ENCODE measurements around the gene TSACC. TPM values are rescaled to one million over a fixed set of nuclear protein-coding genes. Genes with fewer than 3 reads are reported as not detected.

Gene TSACC
- total and polyA plus RNA-seq, 9 of the 15 experiments (the other 6 are each of a cell fraction or from before 2014, with no cell fraction given): 0.45 to 7.4 (median 2.6) TPM

GRCh38 chr1:156338180-156338976, at the start of gene TSACC, which contains the start of gene CCT3 (continued):
- no peak for TF ChIP-seq ERF (CRISPR knock-in tag; IDR thresholded peaks at IDR 0.05)
- TF ChIP-seq MEIS2 (IDR thresholded peaks at IDR 0.05; ENCODE audit: partially characterized antibody): peak; percentile 94
- TF ChIP-seq NFXL1 (CRISPR knock-in tag; IDR thresholded peaks at IDR 0.05): no peak
- TF ChIP-seq RNF219 (CRISPR knock-in tag; IDR thresholded peaks at IDR 0.05): no peak
- no peak for TF ChIP-seq MECOM (CRISPR knock-in tag; IDR thresholded peaks at IDR 0.05)
- peak; percentile 41; the same call in 1 of the 2 replicates for TF ChIP-seq SIN3B (IDR thresholded peaks at IDR 0.05; ENCODE audit: low read depth)
- no peak for TF ChIP-seq NCOA6 (IDR thresholded peaks at IDR 0.05)
- no peak for TF ChIP-seq ZMIZ1 (IDR thresholded peaks at IDR 0.05; ENCODE audit: low read depth in 2 of 2, low read length in 2 of 2)
- TF ChIP-seq PTBP1 (IDR thresholded peaks at IDR 0.05; ENCODE audit: low read depth, low read length): no peak
- TF ChIP-seq ZNF561 (CRISPR knock-in tag; conservative IDR thresholded peaks at IDR 0.05): no peak
- no peak for TF ChIP-seq ID3 (CRISPR knock-in tag; IDR thresholded peaks at IDR 0.05)
- 0 out of 2 replicates have a peak, but pooled peaks have one; percentile 23 for TF ChIP-seq ID3 (tag; IDR thresholded peaks at IDR 0.05)
- no peak for TF ChIP-seq ZBTB26 (CRISPR knock-in tag; IDR thresholded peaks at IDR 0.05)
- TF ChIP-seq ZKSCAN3 (CRISPR knock-in tag; IDR thresholded peaks at IDR 0.05): 0 out of 2 replicates have a peak, but pooled peaks have one; percentile 79

Data from K562 (cell line).